Measurements from ENCODE around the gene PHLDB2. TPM values are rescaled to one million over a fixed set of nuclear protein-coding genes. Genes with fewer than 3 reads are reported as not detected.
A peak's percentile ranks its signal among the peaks of the same experiment; 100 is the strongest.

Gene PHLDB2
- total and polyA plus RNA-seq, 2 of the 4 experiments (the other 2 are of a cell fraction) = 10.6 to 28.7 TPM

DNA sequence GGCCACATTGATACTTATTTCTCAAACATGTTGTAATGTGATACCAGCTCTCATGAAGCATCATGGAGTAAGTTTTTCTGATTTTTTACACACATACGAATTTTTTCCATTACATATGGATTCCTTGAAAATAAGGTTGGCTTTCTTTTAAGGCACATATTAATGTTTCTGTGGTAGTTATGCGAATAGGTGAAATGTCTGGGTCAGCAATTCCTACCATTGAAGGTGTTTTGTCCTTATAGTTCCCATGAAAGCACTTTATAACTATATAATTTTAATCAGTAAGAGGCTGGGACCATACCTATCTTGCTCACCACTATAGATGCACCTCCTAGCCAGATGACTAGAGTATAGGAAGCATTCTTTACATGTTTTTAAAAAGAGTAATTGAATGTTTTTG lies 33.0 kb downstream of the PHLDB2 start:
- in situ Hi-C loops (cut with MboI; ENCODE audit: low sequenced_read_pairs) (no loop called here), intact Hi-C loops (cut with micrococcal nuclease) (no loop called here), dilution Hi-C loops (cut with HindIII; ENCODE audit: low sequenced_read_pairs, unreplicated experiment) (no loop called here)
- Histone ChIP-seq H2AK9ac (replicated peaks; ENCODE audit: low read depth, low read length, poor library complexity) (no peak overlapping the region), H2BK120ac (ENCODE audit: low read depth, low read length) (no peak overlapping the region), H3K14ac (replicated peaks; ENCODE audit: low read depth, low read length) (no peak overlapping the region), H2AK5ac (ENCODE audit: low read depth, low read length) (no peak overlapping the region), H3K4me1 (ENCODE audit: control insufficient read depth, insufficient read depth, low read length) (no peaks in the 10 kb centered on the region), H3K9me3 (ENCODE audit: control insufficient read depth, insufficient read depth, low read length) (no peaks in the 10 kb centered on the region), H4K20me1 (ENCODE audit: insufficient read depth, low read length) (no peaks in the 10 kb centered on the region), H4K8ac (ENCODE audit: low read depth in 2 of 2, low read length in 2 of 2) (no peak overlapping the region), H3K27ac (ENCODE audit: insufficient read depth, low read length) (no peak overlapping the region), H3K4me3 (ENCODE audit: insufficient read depth, low read depth, low read length) (no peak overlapping the region), H2AFZ (replicated peaks; ENCODE audit: low read length, poor library complexity) (no peak overlapping the region), H3K56ac (ENCODE audit: extremely low read depth, insufficient read depth, low read length) (no peak overlapping the region), H4K5ac (ENCODE audit: low read depth, low read length) (no peak overlapping the region), H3K27me3 (ENCODE audit: control insufficient read depth, insufficient read depth, low read length) (no peaks in the 10 kb centered on the region), H2BK20ac (ENCODE audit: low read depth, low read length) (no peak overlapping the region), H3K18ac (ENCODE audit: low read depth, low read length) (no peak overlapping the region), H3K23ac (ENCODE audit: low read depth, low read length) (no peak overlapping the region), H4K91ac (ENCODE audit: insufficient read depth, low read depth, low read length) (no peak overlapping the region), H2BK5ac (ENCODE audit: low read depth, low read length, poor library complexity, severe bottlenecking) (no peak overlapping the region), H2BK15ac (ENCODE audit: low read depth, low read length) (no peak overlapping the region), H3K4me2 (ENCODE audit: low read depth, low read length) (no peak overlapping the region), H3K9me1 (ENCODE audit: insufficient read depth, low read length) (no peaks in the 10 kb centered on the region), H3K9ac (ENCODE audit: low read depth, low read length) (no peak overlapping the region), H3K4ac (ENCODE audit: low read depth, low read length) (no peak overlapping the region), H3K79me1 (ENCODE audit: low read depth in 1 of 2, low read length in 2 of 2) (peaks cover 4 to 8% of the 10 kb centered on the region in 2 experiments; a peak in 2 of 4 replicates), H3K36me3 (ENCODE audit: control insufficient read depth, insufficient read depth, low read length) (peaks cover 3% of the 10 kb centered on the region; the same call in 1 of the 2 replicates)
- TF ChIP-seq BHLHE40 (IDR thresholded peaks at IDR 0.05; ENCODE audit: low read depth, low read length) (no peak), MAFK (IDR thresholded peaks at IDR 0.05; ENCODE audit: low read depth, low read length) (peak; percentile 62), FOS (IDR thresholded peaks at IDR 0.05; ENCODE audit: low read depth, low read length) (no peak)
- ATAC-seq (ENCODE audit: low read depth) = no peak
- no CpG with 5 or more reads among the region's 2 CpGs for whole genome bisulfite sequencing, 2 experiments (ENCODE audit: extremely low coverage in 2 of 2, insufficient read length in 1 of 2)
- no peak for DNase-seq
- ChIA-PET CTCF (no interaction called here), POLR2A (ENCODE audit: unreplicated experiment) (no interaction called here)
- BruUV-seq (replicated peaks) = no TSS peak

Data from IMR-90 (cell line).